Rectal smooth muscle tissue (tissue), 1 donor: ENCODE results near the gene CCNT2.

Source experiments
- H3K27ac ChIP-seq: one replicate; pipeline ENCODE4 v1.7.0; 2013; ENCODE audit warnings: low read depth, low read length, inconsistent platforms
- H3K27me3 ChIP-seq: one replicate; pipeline ENCODE4 v1.7.0; 2013; ENCODE audit warnings: low read length; ENCODE audit not compliant: control insufficient read depth, insufficient read depth
- H3K36me3 ChIP-seq: one replicate; pipeline ENCODE4 v1.7.0; 2013; ENCODE audit warnings: low read length; ENCODE audit not compliant: control insufficient read depth, insufficient read depth
- H3K4me1 ChIP-seq: one replicate; pipeline ENCODE4 v1.7.0; 2013; ENCODE audit warnings: low read length; ENCODE audit not compliant: control insufficient read depth, insufficient read depth
- H3K4me3 ChIP-seq: one replicate; pipeline ENCODE4 v1.7.0; 2013; ENCODE audit warnings: low read length
- H3K9ac ChIP-seq: one replicate; pipeline ENCODE4 v1.7.0; 2013; ENCODE audit warnings: low read length

Gene CCNT2

GRCh38 chr2:135002836-135003235 lies 84.2 kb downstream of the CCNT2 start:
- Histone ChIP-seq H3K4me3 (no peak overlapping the region), H3K27ac (no peak overlapping the region), H3K27me3 (no peaks in the 10 kb centered on the region), H3K9ac (no peak overlapping the region), H3K36me3 (no peaks in the 10 kb centered on the region), H3K4me1 (no peaks in the 10 kb centered on the region)

DNA sequence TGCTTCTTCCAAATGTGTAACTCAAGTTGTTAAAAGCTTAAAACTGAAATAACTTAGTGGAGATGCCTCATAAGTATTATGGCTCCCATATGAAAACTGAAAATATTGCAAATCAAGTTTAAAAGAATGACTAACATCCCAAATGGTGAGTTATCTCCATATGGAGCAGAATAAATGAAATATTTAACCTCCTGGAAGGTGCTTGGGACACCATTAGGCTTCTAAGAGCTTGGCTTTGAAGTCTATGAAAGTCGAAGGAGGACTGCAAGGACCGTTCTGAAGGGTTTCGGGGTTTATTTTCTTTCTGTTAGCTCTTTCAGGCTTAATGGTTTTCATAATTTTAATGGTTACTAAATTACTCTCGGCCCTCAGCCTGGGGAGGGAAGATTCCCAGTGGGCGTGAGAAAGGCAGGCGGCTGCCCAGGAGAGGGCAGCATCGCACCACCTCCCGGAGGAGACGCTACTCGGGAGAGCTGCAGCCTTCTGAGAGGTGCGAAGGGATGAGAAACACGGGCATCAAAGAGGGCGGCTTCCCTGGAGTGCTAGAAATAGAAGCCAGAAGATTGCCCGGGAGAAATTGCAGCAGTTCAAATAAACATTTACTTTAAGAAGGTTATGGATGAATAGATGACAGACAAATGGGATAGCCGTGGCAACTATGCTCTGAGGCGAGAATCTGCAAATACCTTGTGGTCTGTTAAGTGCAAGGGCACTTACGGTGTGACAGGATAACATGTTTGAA lies 85.6 kb downstream of the CCNT2 start:
- Histone ChIP-seq H3K4me1 (no peaks in the 10 kb centered on the region), H3K27me3 (no peaks in the 10 kb centered on the region), H3K9ac (no peak overlapping the region), H3K27ac (no peak overlapping the region), H3K36me3 (no peaks in the 10 kb centered on the region), H3K4me3 (no peak overlapping the region)

- H3K4me1 ChIP-seq = no peaks in the 10 kb centered on the region
- H3K9ac ChIP-seq = no peak overlapping the region
- H3K27ac ChIP-seq = no peak overlapping the region
- no peaks in the 10 kb centered on the region for H3K36me3 ChIP-seq
- H3K4me3 ChIP-seq = no peak overlapping the region
- no peaks in the 10 kb centered on the region for H3K27me3 ChIP-seq
Measured at GRCh38 chr2:135005753-135006152, 87.1 kb downstream of the CCNT2 start.
